IPS DF 19.7 (cell line): Measurements from ENCODE around the gene EMILIN1.
"Not testable (repeated sequence)": the region's sequence is repeated elsewhere in the genome, so short reads cannot be mapped to it uniquely, and the experiment has no call there.

Source experiments
- DNase-seq: peaks from one replicate; pipeline ENCODE4 v3.0.0-alpha.2; 2013; ENCODE audit warnings: low read depth, low spot score

Gene EMILIN1

GRCh38 chr2:27094353-27094984, 16.1 kb downstream of the EMILIN1 start:
- no peak for DNase-seq

- DNase-seq = no peak
Observed at GRCh38 chr2:27095427-27095744, 17.0 kb downstream of the EMILIN1 start.

GRCh38 chr2:27095745-27096651, 17.6 kb downstream of the EMILIN1 start:
- DNase-seq = no peak

GRCh38 chr2:27096748-27097297, 18.4 kb downstream of the EMILIN1 start:
- DNase-seq = no peak

- DNase-seq = no peak
Observed at GRCh38 chr2:27097341-27097740, 18.9 kb downstream of the EMILIN1 start.

GRCh38 chr2:27099334-27099955, 21.0 kb downstream of the EMILIN1 start:
- no peak for DNase-seq

GRCh38 chr2:27100036-27100435, 21.6 kb downstream of the EMILIN1 start:
- no peak for DNase-seq

- no peak for DNase-seq
Observed at GRCh38 chr2:27102329-27102728, 23.9 kb downstream of the EMILIN1 start.

- DNase-seq = no peak
Observed at GRCh38 chr2:27105981-27106380, 27.6 kb downstream of the EMILIN1 start.

GRCh38 chr2:27108221-27108620, 29.8 kb downstream of the EMILIN1 start:
- DNase-seq = no peak

GRCh38 chr2:27109083-27109482, 30.7 kb downstream of the EMILIN1 start:
- DNase-seq = no peak

- DNase-seq = not testable (repeated sequence)
Observed at GRCh38 chr2:27110603-27111352, 32.4 kb downstream of the EMILIN1 start.

- not testable (repeated sequence) for DNase-seq
Observed at GRCh38 chr2:27111392-27112078, 33.1 kb downstream of the EMILIN1 start.

GRCh38 chr2:27115519-27115918, 37.1 kb downstream of the EMILIN1 start:
- DNase-seq = no peak

- DNase-seq = no peak
Observed at GRCh38 chr2:27117995-27118524, 39.6 kb downstream of the EMILIN1 start.

GRCh38 chr2:27118525-27119329, 40.3 kb downstream of the EMILIN1 start, which contains the start of gene CGREF1:
Gene CGREF1, minus strand, starts transcription at chr2:27119128. Its CDS starts 14,762 bp downstream, at chr2:27104366.
- no peak for DNase-seq

- DNase-seq = not testable (repeated sequence)
Observed at GRCh38 chr2:27119330-27119670, 40.9 kb downstream of the EMILIN1 start.

- DNase-seq = no peak
Observed at GRCh38 chr2:27121906-27122305, 43.5 kb downstream of the EMILIN1 start.

GRCh38 chr2:27122791-27123190, 44.4 kb downstream of the EMILIN1 start:
- DNase-seq = no peak
